HepG2 (cell line): ENCODE results near the gene IQGAP3. TPM values are rescaled to one million over a fixed set of nuclear protein-coding genes. Genes with fewer than 3 reads are reported as not detected.

Experiments used
- ARNT2 ChIP-seq: sonication (generic); formaldehyde crosslinking; IDR thresholded peaks from 2 replicates; pipeline ENCODE4 v1.8.0; 2022; ENCODE audit warnings: mild to moderate bottlenecking, low read depth, missing genetic modification reagents, moderate library complexity
- BCL6 ChIP-seq: IDR thresholded peaks from 2 replicates; pipeline ENCODE4 v1.6.1; 2016; ENCODE audit warnings: missing genetic modification reagents, missing compliant biosample characterization
- ELF3 ChIP-seq: IDR thresholded peaks from 2 replicates; pipeline ENCODE4 v1.6.1; 2016; ENCODE audit warnings: missing genetic modification reagents, missing compliant biosample characterization
- FOXP4 ChIP-seq: sonication (generic); formaldehyde crosslinking; IDR thresholded peaks from 2 replicates; pipeline ENCODE4 v1.4.0; 2020; ENCODE audit warnings: missing genetic modification reagents
- RARA ChIP-seq: IDR thresholded peaks from 2 replicates; pipeline ENCODE4 v1.6.1; 2016; ENCODE audit warnings: missing genetic modification reagents, missing compliant biosample characterization
- SIN3A ChIP-seq: IDR thresholded peaks from 2 replicates; pipeline ENCODE4 v1.6.1; 2011; ENCODE audit warnings: low read depth, mild to moderate bottlenecking, control low read depth, low read length, borderline replicate concordance
- SRY ChIP-seq: sonication (generic); formaldehyde crosslinking; IDR thresholded peaks from 2 replicates; pipeline ENCODE4 v1.8.0; 2022; ENCODE audit warnings: mild to moderate bottlenecking, missing genetic modification reagents
- TAF1 ChIP-seq: sonication (generic); formaldehyde crosslinking; IDR thresholded peaks from 2 replicates; pipeline ENCODE4 v1.4.0; 2020; ENCODE audit warnings: missing genetic modification reagents
- TARDBP ChIP-seq: sonication (generic); formaldehyde crosslinking; IDR thresholded peaks from 2 replicates; pipeline ENCODE4 v1.8.0; 2022; ENCODE audit warnings: mild to moderate bottlenecking, missing genetic modification reagents
- ZFP82 ChIP-seq: sonication (generic); formaldehyde crosslinking; IDR thresholded peaks from 2 replicates; pipeline ENCODE4 v1.5.1; 2020; ENCODE audit warnings: mild to moderate bottlenecking, missing genetic modification reagents, borderline replicate concordance
- ZFX ChIP-seq: sonication (generic); formaldehyde crosslinking; IDR thresholded peaks from 2 replicates; pipeline ENCODE4 v1.4.0; 2020; ENCODE audit warnings: mild to moderate bottlenecking, low read depth, missing genetic modification reagents, moderate library complexity
- ZNF235 ChIP-seq: sonication (generic); formaldehyde crosslinking; IDR thresholded peaks from 2 replicates; pipeline ENCODE4 v1.8.1; 2023; ENCODE audit warnings: mild to moderate bottlenecking, missing genetic modification reagents, borderline replicate concordance
- ZNF446 ChIP-seq: sonication (generic); formaldehyde crosslinking; IDR thresholded peaks from 2 replicates; pipeline ENCODE4 v1.5.0; 2020; ENCODE audit warnings: mild to moderate bottlenecking, missing genetic modification reagents
- ZNF451 ChIP-seq: sonication (generic); formaldehyde crosslinking; IDR thresholded peaks from 2 replicates; pipeline ENCODE4 v1.5.0; 2020; ENCODE audit warnings: mild to moderate bottlenecking, missing genetic modification reagents
- ZNF546 ChIP-seq: sonication (generic); formaldehyde crosslinking; conservative IDR thresholded peaks from 2 replicates; pipeline ENCODE4 v1.8.1; 2023; ENCODE audit warnings: mild to moderate bottlenecking, missing genetic modification reagents
- ZNF557 ChIP-seq: sonication (generic); formaldehyde crosslinking; IDR thresholded peaks from 2 replicates; pipeline ENCODE4 v1.4.0; 2020; ENCODE audit warnings: missing genetic modification reagents
- ZNF670 ChIP-seq: sonication (generic); formaldehyde crosslinking; IDR thresholded peaks from 2 replicates; pipeline ENCODE4 v1.8.0; 2022; ENCODE audit warnings: mild to moderate bottlenecking, missing genetic modification reagents, borderline replicate concordance
- ZNF883 ChIP-seq: sonication (generic); formaldehyde crosslinking; IDR thresholded peaks from 2 replicates; pipeline ENCODE4 v1.5.1; 2020; ENCODE audit warnings: mild to moderate bottlenecking, missing genetic modification reagents; ENCODE audit errors: not compliant biosample characterization
- ZSCAN20 ChIP-seq: sonication (generic); formaldehyde crosslinking; IDR thresholded peaks from 2 replicates; pipeline ENCODE4 v1.4.0; 2020; ENCODE audit warnings: missing genetic modification reagents, mild to moderate bottlenecking, borderline replicate concordance
- polyA plus RNA-seq, 8 experiments: library from polyadenylated mRNA; depleted of rRNA in 3 of 8; stranded (reverse) in 7 of 8; unstranded in 1 of 8; fragments of >200 nt; fragmentation: Illumina TruSeq in 4 of 8; extraction: Trizol in 4 of 8; gene quantifications; 2 replicates each; pipeline versions ENCODE4 v1.2.1 to v1.2.3, GENCODE V29; 2011 to 2016; ENCODE audit warnings: low read depth in 4 of 8, missing spikeins in 1 of 8, mixed read lengths in 1 of 8; ENCODE audit not compliant: insufficient read depth in 1 of 8
- total RNA-seq, 5 experiments: library from RNA; depleted of rRNA; stranded (reverse); fragments of >200 nt; fragmentation: Illumina TruSeq; extraction: Trizol; gene quantifications; 2 replicates each; pipeline ENCODE4 v1.2.3, GENCODE V29; 2016; ENCODE audit warnings: low read depth in 1 of 5
- TF ChIP-seq, protein P1 (sequence below): sonication (generic); formaldehyde crosslinking; IDR thresholded peaks from 2 replicates; pipeline ENCODE4 v1.4.0; 2020; ENCODE audit warnings: mild to moderate bottlenecking, missing genetic modification reagents

IQGAP3 gene
- total and polyA plus RNA-seq, 2 of the 13 experiments (the other 11 are each of a cell fraction or from before 2014, with no cell fraction given) = 13.5 to 14.1 TPM

DNA sequence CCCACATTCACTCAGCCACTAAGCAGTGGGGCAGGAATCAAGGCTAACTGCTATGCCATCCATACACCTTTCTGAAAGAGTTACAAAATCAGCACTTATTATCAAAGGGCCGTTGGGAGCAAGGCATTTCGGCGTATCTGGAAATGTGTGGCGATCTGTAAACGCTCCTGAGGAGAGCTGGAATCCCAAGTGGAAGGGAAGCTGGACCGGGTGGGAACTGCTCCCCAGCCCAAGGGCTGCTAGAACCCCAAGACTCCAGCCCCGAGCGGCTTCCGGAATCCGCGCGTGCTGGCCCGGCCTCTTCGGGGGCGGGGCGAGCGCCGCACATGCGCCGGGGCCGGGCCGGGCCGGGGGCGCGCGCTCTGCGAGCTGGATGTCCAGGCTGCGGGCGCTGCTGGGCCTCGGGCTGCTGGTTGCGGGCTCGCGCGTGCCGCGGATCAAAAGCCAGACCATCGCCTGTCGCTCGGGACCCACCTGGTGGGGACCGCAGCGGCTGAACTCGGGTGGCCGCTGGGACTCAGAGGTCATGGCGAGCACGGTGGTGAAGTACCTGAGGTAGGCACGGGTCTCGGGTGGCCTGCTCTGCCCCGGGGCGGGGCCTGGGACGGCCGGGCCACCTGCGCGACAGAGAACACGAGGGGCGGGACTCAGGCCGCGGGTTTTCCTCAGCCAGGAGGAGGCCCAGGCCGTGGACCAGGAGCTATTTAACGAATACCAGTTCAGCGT lies 19.2 kb upstream of the IQGAP3 start, which contains the start of gene NAXE (continued):
- TF ChIP-seq, protein P1, sequence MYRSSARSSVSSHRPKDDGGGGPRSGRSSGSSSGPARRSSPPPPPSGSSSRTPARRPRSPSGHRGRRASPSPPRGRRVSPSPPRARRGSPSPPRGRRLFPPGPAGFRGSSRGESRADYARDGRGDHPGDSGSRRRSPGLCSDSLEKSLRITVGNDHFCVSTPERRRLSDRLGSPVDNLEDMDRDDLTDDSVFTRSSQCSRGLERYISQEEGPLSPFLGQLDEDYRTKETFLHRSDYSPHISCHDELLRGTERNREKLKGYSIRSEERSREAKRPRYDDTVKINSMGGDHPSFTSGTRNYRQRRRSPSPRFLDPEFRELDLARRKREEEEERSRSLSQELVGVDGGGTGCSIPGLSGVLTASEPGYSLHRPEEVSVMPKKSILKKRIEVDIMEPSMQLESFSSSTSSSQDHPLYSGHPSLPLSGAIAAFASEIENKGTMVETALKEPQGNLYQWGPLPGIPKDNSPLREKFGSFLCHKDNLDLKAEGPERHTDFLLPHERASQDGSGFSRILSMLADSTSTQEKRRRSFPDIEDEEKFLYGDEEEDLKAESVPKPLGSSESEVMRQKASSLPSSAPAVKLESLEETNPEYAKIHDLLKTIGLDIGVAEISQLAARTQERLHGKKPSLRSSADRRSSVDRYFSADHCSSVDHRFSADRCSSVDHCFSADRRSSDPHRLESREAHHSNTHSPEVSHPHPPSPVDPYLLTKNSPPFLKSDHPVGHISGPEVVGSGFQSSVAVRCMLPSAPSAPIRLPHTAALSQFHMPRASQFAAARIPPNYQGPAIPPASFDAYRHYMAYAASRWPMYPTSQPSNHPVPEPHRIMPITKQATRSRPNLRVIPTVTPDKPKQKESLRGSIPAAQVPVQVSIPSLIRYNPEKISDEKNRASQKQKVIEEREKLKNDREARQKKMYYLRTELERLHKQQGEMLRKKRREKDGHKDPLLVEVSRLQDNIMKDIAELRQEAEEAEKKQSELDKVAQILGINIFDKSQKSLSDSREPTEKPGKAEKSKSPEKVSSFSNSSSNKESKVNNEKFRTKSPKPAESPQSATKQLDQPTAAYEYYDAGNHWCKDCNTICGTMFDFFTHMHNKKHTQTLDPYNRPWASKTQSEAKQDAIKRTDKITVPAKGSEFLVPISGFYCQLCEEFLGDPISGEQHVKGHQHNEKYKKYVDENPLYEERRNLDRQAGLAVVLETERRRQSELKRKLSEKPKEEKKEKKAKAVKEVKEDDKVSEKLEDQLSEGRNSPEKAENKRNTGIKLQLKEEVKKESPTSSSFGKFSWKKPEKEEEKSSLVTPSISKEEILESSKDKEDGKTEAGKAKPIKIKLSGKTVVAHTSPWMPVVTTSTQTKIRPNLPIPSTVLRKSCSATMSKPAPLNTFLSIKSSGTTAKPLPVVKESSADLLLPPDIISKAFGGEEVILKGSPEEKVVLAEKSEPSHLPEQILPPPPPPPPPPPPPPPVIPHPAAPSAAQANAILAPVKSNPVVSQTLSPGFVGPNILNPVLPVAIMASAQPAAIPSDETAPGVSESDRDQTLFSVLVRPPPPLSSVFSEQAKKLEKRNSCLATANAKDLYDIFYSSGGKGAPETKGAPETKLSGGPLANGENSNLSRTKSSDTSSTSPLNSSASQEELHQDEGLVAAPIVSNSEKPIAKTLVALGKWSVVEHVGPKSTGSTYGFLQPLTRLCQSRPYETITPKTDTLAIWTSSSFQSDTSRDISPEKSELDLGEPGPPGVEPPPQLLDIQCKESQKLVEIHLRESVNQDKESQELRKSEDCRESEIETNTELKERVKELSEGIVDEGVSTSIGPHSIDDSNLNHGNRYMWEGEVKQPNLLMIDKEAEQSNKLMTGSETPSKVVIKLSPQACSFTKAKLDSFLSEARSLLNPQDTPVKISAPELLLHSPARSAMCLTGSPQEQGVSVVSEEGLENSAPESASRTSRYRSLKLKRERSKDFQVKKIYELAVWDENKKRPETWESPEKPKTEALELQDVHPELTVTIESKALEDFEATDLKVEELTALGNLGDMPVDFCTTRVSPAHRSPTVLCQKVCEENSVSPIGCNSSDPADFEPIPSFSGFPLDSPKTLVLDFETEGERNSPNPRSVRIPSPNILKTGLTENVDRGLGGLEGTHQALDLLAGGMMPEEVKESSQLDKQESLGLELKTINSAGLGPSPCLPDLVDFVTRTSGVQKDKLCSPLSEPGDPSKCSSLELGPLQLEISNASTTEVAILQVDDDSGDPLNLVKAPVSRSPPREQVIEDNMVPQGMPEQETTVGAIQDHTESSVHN (CRISPR knock-in tag) = no peak
- TF ChIP-seq TAF1 (CRISPR knock-in tag) = peak; percentile 74
- TF ChIP-seq BCL6 = no peak
- peak; percentile 15; the same call in 1 of the 2 replicates for TF ChIP-seq TARDBP (CRISPR knock-in tag)
- TF ChIP-seq ZNF451 (CRISPR knock-in tag) = peak; percentile 50; the same call in 1 of the 2 replicates
- peak; percentile 66; the same call in 1 of the 2 replicates for TF ChIP-seq SIN3A
- TF ChIP-seq SRY = peak; percentile 46; the same call in 1 of the 2 replicates
- TF ChIP-seq ARNT2 (CRISPR knock-in tag) = peak; percentile 9; the same call in 1 of the 2 replicates
- no peak for TF ChIP-seq RARA (CRISPR knock-in tag)
- TF ChIP-seq ZNF446 (CRISPR knock-in tag) = no peak
- TF ChIP-seq ZNF883 (CRISPR knock-in tag) = no peak
- 0 out of 2 replicates have a peak, but pooled peaks have one; percentile 1 for TF ChIP-seq ZNF557 (CRISPR knock-in tag)
- TF ChIP-seq ZNF235 = peak; percentile 69; the same call in 1 of the 2 replicates
- TF ChIP-seq ZNF670 = peak; percentile 65
- TF ChIP-seq ELF3 = 0 out of 2 replicates have a peak, but pooled peaks have one; percentile 23
- peak; percentile 89 for TF ChIP-seq ZFX (CRISPR knock-in tag)
- peak; percentile 71; the same call in 1 of the 2 replicates for TF ChIP-seq ZFP82 (CRISPR knock-in tag)
- no peak for TF ChIP-seq ZSCAN20 (CRISPR knock-in tag)
- 0 out of 2 replicates have a peak, but pooled peaks have one; percentile 9 for TF ChIP-seq FOXP4 (CRISPR knock-in tag)
- TF ChIP-seq ZNF546 = peak; percentile 89
